Neuronal stem cell (in vitro differentiated cells): Measurements from ENCODE around the gene EPDR1.

ENCODE experiments used
- DNase-seq: peaks from one replicate; pipeline ENCODE4 v3.0.0-alpha.2; 2013; ENCODE audit warnings: low spot score
- H2AFZ ChIP-seq: one replicate; pipeline ENCODE4 v1.6.1; 2013; ENCODE audit warnings: mild to moderate bottlenecking, low read length, inconsistent platforms
- H2AK5ac ChIP-seq: 2 replicates; pipeline ENCODE4 v1.6.1; 2013; ENCODE audit warnings: low read depth, mild to moderate bottlenecking, inconsistent platforms, low read length, moderate library complexity, mixed read lengths
- H2BK120ac ChIP-seq: 2 replicates; pipeline ENCODE4 v1.6.1; 2013; ENCODE audit warnings: low read depth, mild to moderate bottlenecking, inconsistent platforms, low read length, moderate library complexity, mixed read lengths
- H2BK12ac ChIP-seq: one replicate; pipeline ENCODE4 v1.6.1; 2013; ENCODE audit warnings: low read length, inconsistent platforms
- H2BK15ac ChIP-seq: 2 replicates; pipeline ENCODE4 v1.6.1; 2013; ENCODE audit warnings: mild to moderate bottlenecking, low read length, inconsistent platforms, mixed read lengths
- H2BK5ac ChIP-seq: one replicate; pipeline ENCODE4 v1.6.1; 2013; ENCODE audit warnings: inconsistent platforms, mild to moderate bottlenecking, low read length, moderate library complexity
- H3K14ac ChIP-seq: one replicate; pipeline ENCODE4 v1.6.1; 2013; ENCODE audit warnings: low read length, inconsistent platforms
- H3K18ac ChIP-seq: 2 replicates; pipeline ENCODE4 v1.6.1; 2013; ENCODE audit warnings: low read length, inconsistent platforms
- H3K23ac ChIP-seq: 2 replicates; pipeline ENCODE4 v1.6.1; 2013; ENCODE audit warnings: low read depth, mild to moderate bottlenecking, mixed read lengths, low read length, inconsistent platforms; ENCODE audit not compliant: poor library complexity
- H3K27ac ChIP-seq: replicated peaks from 3 replicates; pipeline ENCODE4 v1.5.1; 2013; ENCODE audit warnings: low read length, inconsistent platforms
- H3K27me3 ChIP-seq, 3 experiments: 2 replicates each; pipeline ENCODE4 v1.6.1; 2013; ENCODE audit warnings: low read length in 3 of 3, mild to moderate bottlenecking in 2 of 3, inconsistent platforms in 1 of 3, low read depth in 1 of 3, mixed read lengths in 1 of 3, moderate library complexity in 1 of 3; ENCODE audit not compliant: control insufficient read depth in 3 of 3, insufficient read depth in 3 of 3
- H3K36me3 ChIP-seq, 2 donors: replicated peaks in 1 of 2; 2 replicates each; pipeline ENCODE4 v1.6.1; 2013; ENCODE audit warnings: low read length in 2 of 2; ENCODE audit not compliant: control insufficient read depth in 2 of 2, insufficient read depth in 2 of 2
- H3K4ac ChIP-seq: 2 replicates; pipeline ENCODE4 v1.6.1; 2013; ENCODE audit warnings: inconsistent platforms, mild to moderate bottlenecking, low read length, moderate library complexity
- H3K4me1 ChIP-seq, 2 donors: 1 replicate in 1 of 2; 2 replicates in 1 of 2; pipeline ENCODE4 v1.6.1; 2013; ENCODE audit warnings: low read length in 2 of 2, low read depth in 1 of 2; ENCODE audit not compliant: control insufficient read depth in 2 of 2, insufficient read depth in 1 of 2
- H3K4me2 ChIP-seq: one replicate; pipeline ENCODE4 v1.6.1; 2013; ENCODE audit warnings: mild to moderate bottlenecking, low read length, inconsistent platforms; ENCODE audit not compliant: insufficient read depth, poor library complexity, severe bottlenecking
- H3K4me3 ChIP-seq, 2 donors: 2 replicates each; pipeline ENCODE4 v1.5.1; 2013; ENCODE audit warnings: low read length in 2 of 2, mild to moderate bottlenecking in 2 of 2, inconsistent platforms in 1 of 2, moderate library complexity in 1 of 2
- H3K79me1 ChIP-seq: one replicate; pipeline ENCODE4 v1.6.1; 2013; ENCODE audit warnings: low read depth, mild to moderate bottlenecking, inconsistent platforms, low read length, moderate library complexity
- H3K9ac ChIP-seq: one replicate; pipeline ENCODE4 v1.6.1; 2013; ENCODE audit warnings: mild to moderate bottlenecking, low read depth, low read length, inconsistent platforms; ENCODE audit not compliant: poor library complexity
- H3K9me3 ChIP-seq, 2 donors: replicated peaks in 1 of 2; 2 replicates each; pipeline versions ENCODE3 to v1.6.1; 2013; ENCODE audit warnings: low read length in 2 of 2, mild to moderate bottlenecking in 2 of 2, inconsistent platforms in 1 of 2, low read depth in 1 of 2, mixed read lengths in 1 of 2, moderate library complexity in 1 of 2; ENCODE audit not compliant: control insufficient read depth in 2 of 2, insufficient read depth in 1 of 2
- H4K8ac ChIP-seq: one replicate; pipeline ENCODE4 v1.6.1; 2013; ENCODE audit warnings: low read depth, mild to moderate bottlenecking, inconsistent platforms, low read length, moderate library complexity
- H4K91ac ChIP-seq: one replicate; pipeline ENCODE4 v1.6.1; 2013; ENCODE audit warnings: low read length, low read depth, mild to moderate bottlenecking, inconsistent platforms; ENCODE audit not compliant: poor library complexity
- WGBS, 2 donors: extraction: QIAGEN DNeasy Blood & Tissue Kit; methylation state at CpG; one replicate each; pipeline ENCODE4 v1.1.7; 2013; ENCODE audit warnings: missing lambda C conversion rate in 2 of 2, mixed read lengths in 1 of 2; ENCODE audit not compliant: insufficient read length in 2 of 2, insufficient replicate concordance in 1 of 2; ENCODE audit errors: extremely low coverage in 2 of 2; 5-methylcytosine and 5-hydroxymethylcytosine counted together

EPDR1 gene

GRCh38 chr7:37993060-37993501, 72.6 kb downstream of the EPDR1 start:
- no peak for DNase-seq
- Histone ChIP-seq H2AFZ (no peak overlapping the region), H3K9ac (no peak overlapping the region), H2BK12ac (no peak overlapping the region), H4K91ac (no peak overlapping the region), H2BK5ac (no peak overlapping the region), H3K4ac (no peak overlapping the region), H3K18ac (no peak overlapping the region), H3K79me1 (no peaks in the 10 kb centered on the region), H3K36me3 (no peaks in the 10 kb centered on the region), H3K4me3 (no peak overlapping the region), H2BK15ac (no peak overlapping the region), H3K27me3 (no peaks in the 10 kb centered on the region), H4K8ac (no peak overlapping the region), H2BK120ac (no peak overlapping the region), H3K27ac (no peak overlapping the region), H3K4me1 (no peaks in the 10 kb centered on the region), H3K4me2 (no peak overlapping the region), H3K14ac (no peak overlapping the region), H2AK5ac (no peak overlapping the region), H3K23ac (no peak overlapping the region), H3K9me3 (no peaks in the 10 kb centered on the region)
- WGBS, 2 donors, result no CpG with 5 or more reads among the region's 2 CpGs

- Histone ChIP-seq H3K36me3 (no peaks in the 10 kb centered on the region), H3K18ac (no peak overlapping the region), H3K27ac (no peak overlapping the region), H3K27me3 (no peaks in the 10 kb centered on the region), H4K91ac (no peak overlapping the region), H3K9me3 (no peaks in the 10 kb centered on the region), H2BK15ac (no peak overlapping the region), H2AK5ac (no peak overlapping the region), H2AFZ (no peak overlapping the region), H3K4me2 (no peak overlapping the region), H3K14ac (no peak overlapping the region), H3K79me1 (no peaks in the 10 kb centered on the region), H3K4me1 (no peaks in the 10 kb centered on the region), H3K9ac (no peak overlapping the region), H2BK120ac (no peak overlapping the region), H3K23ac (no peak overlapping the region), H2BK5ac (no peak overlapping the region), H3K4me3 (no peak overlapping the region), H3K4ac (no peak overlapping the region), H2BK12ac (no peak overlapping the region), H4K8ac (no peak overlapping the region)
- no peak for DNase-seq
- WGBS, 2 donors, result no CpG with 5 or more reads among the region's 3 CpGs
These were observed 79.2 kb downstream of the EPDR1 start for GRCh38 chr7:37999673-38000072.

- Histone ChIP-seq H3K14ac (no peak overlapping the region), H2BK120ac (no peak overlapping the region), H2BK12ac (no peak overlapping the region), H3K23ac (no peak overlapping the region), H3K79me1 (no peaks in the 10 kb centered on the region), H3K27ac (no peak overlapping the region), H3K9me3 (no peaks in the 10 kb centered on the region), H2AFZ (no peak overlapping the region), H4K8ac (no peak overlapping the region), H2AK5ac (no peak overlapping the region), H4K91ac (no peak overlapping the region), H2BK15ac (no peak overlapping the region), H3K18ac (no peak overlapping the region), H3K4me1 (no peaks in the 10 kb centered on the region), H3K36me3 (no peaks in the 10 kb centered on the region), H3K9ac (no peak overlapping the region), H2BK5ac (no peak overlapping the region), H3K4me3 (no peak overlapping the region), H3K4ac (no peak overlapping the region), H3K4me2 (no peak overlapping the region), H3K27me3 (no peaks in the 10 kb centered on the region)
- no CpG with 5 or more reads among the region's 3 CpGs for WGBS, 2 donors
- no peak for DNase-seq
These were observed 79.8 kb downstream of the EPDR1 start for GRCh38 chr7:38000272-38000671.
